GM21529 (cell line): Measurements from ENCODE around the gene BAZ1A.

ENCODE experiments used
- ATAC-seq: cut with Tn5 transposase; IDR thresholded peaks from one replicate; pipeline ENCODE4 v1.9.1; 2021; ENCODE audit not compliant: unreplicated experiment

Gene BAZ1A

DNA sequence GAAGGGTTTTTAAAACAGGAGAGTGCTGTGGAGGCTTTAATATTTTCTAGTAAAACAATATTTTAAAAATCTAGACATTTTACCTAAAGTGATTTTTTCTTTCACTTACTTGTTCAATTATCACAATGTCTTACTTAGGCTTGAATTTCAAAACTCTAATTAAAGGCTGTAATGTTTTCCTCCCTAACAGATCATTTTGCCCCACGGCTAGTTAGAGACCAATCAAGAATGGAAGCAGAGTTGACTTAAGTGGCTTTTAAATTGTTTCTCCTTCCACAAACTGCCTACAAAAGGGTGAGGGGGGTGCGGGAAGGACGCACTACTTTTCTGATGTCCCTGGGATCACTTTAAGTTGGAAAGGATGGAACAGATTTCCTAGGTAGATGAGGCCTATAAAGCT is 151.3 kb downstream of the BAZ1A start:
- no peak for ATAC-seq

DNA sequence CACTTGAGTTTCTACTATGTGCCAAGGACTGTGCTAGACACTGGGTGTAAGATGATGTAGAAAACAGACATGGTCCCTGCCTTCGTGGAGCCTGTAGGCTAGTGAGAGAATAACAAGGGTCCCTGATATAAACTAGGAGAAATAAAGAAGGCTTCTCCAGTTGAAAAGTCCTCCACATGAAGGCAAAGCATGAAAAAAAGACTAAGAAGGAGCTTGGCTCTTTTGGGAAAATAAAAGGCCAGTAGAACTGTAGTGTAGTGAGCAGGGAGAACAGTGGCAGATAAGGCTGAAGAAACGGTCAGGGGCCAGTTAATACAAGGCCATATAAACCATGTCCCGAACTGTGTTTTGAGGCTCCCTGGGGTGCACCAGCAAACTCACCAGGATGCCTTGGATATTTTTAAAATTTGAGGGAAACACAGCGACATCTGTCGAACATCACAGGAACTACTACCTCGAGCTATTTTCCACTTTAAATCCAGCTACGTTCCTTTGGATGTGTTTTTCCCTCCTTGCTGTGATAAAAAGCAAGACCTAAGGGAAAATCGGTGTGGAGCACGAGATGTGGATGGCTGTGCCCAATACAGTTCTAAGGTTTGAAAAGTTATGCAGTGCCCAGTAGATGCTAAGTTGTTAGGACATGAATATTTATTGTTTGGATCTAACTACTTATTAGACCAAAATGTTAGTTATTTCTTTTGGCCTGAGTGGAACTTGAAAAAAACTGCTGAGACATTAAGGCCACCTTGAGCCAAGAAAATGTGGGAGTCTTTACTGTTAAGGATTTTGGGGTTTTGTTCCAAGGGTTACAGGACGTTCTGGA is 152.2 kb downstream of the BAZ1A start:
- no peak for ATAC-seq

DNA sequence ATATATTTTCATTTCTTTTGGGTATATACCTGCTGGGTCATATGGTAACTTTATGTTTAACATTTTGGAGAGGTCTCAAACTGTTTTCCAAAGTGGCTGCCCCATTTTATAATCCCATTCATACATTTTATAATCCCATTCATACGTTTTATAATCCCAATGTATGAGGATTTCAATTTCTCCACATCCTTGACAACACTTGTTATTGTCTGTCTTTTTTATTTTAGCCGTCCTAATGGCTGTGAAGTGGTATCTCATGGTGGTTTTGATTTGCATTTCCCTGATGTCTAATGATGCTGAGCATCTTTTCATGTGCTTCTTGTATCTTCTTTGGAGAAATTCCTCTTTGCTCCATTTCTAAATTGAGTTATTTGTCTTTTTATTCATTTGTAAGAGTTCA is 154.0 kb downstream of the BAZ1A start:
- ATAC-seq = no peak

DNA sequence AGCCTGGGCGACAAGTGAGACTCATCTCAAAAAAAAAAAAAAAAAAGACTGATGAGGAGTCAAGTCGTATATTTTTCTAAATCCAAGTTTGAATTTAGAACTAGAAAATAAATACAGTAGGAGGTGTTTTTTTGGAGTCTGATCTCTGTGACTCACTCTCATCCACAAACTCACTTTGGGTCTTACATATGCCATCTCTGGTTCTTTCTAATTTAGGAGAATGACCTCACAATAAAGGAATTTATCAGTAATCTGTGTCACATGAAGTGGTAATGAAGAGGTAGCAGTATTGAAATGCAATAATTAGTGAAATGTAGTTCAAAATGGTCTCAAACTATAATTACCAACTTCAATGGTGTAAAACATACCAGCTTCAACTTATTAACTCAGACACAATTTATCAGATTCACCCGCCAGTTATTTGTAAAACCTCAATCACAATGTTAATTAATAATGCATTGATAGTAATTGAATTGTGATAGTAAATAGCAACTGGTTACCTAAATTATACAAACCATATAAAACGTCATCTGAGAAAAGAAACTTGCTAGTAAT is 156.3 kb downstream of the BAZ1A start:
- no peak for ATAC-seq

DNA sequence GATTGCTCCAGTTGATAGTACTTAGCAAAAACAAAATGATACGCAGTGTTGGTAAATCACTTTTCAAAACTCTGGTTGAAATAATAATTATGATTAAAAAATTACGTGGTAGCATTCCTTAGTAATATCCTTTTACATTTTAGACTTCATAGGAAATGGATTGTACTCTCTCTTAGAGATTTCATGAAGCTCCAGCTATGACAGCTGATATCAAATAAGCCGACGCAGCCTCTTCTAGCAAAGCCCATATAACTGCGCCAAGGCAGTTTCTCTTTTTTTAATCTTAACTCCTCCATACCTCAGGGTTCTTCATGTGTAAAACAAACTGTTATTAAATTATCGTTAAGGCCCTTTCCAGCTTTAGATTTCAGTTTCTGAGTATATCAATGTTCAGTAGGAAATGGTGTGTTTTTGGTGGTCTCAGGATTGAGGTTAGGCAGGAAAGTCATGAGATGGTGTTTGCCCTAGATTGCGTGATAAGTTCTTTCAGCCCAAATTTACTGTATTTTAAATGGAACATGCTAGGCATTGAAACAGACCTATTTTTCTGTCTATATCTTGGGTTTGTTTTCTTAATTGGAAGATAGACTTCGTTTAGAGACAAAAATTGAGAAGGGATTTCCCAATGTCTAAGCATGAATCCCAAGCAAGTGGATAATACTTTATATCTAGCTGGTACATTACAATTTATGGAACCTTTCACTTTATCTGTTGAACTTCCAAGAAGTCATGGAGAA is 159.9 kb downstream of the BAZ1A start:
- ATAC-seq = no peak

DNA sequence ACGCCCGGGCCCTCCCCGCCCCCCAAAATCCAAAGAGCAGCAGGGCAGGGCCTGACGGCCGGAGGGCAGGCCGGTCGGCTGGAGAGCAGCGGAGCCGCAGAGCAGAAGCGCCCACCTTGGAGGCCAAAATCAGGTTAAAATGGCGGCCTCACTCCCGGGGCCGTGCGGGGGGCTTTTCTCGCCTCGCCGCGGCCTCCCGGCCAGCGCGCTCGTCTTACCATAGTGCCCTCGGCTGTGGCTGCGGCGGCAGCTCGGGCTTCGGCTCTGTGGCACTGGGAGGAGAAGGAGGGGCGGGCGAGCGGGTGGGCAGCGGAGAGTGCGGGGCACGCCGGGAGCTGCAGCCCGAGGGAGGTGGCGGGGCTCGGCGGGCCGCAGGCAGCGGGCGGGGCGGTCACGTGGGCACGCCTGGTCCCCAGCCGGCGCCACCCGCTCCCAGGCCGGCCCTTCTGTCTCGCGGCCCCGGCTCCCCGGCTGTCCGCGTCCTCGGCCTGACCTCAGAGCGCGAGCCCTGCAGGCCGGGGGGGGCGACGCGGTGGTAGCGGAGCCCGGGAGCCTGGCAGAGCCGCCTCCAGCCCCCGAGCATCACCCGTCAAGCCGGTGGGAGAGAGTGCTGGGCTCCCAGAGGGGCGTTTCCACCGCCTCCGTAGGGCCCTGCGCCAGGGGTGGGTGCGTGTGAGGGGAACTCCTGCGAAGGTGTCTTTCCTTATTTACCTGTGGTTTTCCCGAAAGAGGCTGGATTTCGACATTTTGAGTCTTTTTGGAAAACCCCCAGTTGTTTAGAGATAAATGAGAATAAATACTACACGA is 160.6 kb downstream of the BAZ1A start, which contains the start of gene CFL2:
TSS of gene CFL2 (minus strand) at position 274 of the 807 bp plus-strand sequence. CDS start at position 221, 53 bp downstream.
- ATAC-seq = peak; percentile 85

DNA sequence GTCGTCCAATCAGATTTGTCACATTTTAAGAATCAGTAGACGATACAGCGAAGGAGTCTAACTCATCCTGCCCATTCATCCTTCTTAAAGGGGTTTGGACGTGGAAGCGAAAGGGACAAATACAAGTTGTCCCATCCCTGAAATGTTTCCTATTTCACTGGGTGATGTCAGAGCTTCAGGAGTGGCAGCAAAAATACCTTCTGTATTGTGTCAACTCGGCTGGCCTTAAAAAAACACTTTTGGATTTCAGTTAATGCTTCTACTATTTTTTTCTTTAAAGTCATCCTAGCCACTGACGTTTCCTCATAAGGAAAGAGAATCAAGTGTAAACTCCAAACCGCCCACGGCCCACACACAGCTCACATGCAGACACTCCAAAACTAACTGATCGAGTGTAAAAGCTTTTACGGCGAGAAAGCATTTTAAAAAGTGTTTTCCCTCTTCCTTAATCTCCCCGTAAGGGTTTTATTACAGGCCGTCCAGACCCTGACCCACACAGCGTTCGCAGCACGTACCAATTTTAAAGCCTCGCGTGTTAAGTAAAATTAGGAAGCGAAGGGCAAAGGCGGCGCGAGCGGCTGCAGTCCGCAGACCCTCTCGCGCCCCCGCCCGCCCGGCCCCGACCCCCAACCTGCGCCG is 161.4 kb downstream of the BAZ1A start:
- peak; percentile 10 for ATAC-seq

DNA sequence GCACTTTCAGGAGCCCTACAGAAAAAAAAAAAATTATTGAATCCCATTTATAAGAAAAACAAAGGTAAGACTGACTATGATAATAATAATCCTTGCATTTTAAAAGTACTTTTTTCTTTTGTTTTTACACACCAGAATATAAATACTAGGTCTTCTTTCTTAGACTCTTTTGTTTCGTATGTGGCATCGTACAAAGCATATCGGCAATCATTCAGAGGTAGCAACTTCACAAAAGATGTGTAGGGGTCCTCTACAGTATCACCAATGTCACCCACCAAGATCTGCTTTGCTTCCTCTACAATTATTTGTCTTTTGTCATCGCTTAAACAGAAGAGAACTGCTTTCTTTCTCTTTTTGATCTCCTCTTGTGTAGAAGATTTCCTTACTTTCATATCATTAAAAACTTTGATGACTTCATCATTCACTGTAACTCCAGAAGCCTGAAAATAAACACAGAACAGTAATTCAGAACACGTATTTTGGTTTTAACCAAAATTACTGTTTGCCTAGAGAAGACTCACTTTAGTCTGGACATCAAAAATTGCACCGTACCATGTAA is 162.0 kb downstream of the BAZ1A start:
- no peak for ATAC-seq

DNA sequence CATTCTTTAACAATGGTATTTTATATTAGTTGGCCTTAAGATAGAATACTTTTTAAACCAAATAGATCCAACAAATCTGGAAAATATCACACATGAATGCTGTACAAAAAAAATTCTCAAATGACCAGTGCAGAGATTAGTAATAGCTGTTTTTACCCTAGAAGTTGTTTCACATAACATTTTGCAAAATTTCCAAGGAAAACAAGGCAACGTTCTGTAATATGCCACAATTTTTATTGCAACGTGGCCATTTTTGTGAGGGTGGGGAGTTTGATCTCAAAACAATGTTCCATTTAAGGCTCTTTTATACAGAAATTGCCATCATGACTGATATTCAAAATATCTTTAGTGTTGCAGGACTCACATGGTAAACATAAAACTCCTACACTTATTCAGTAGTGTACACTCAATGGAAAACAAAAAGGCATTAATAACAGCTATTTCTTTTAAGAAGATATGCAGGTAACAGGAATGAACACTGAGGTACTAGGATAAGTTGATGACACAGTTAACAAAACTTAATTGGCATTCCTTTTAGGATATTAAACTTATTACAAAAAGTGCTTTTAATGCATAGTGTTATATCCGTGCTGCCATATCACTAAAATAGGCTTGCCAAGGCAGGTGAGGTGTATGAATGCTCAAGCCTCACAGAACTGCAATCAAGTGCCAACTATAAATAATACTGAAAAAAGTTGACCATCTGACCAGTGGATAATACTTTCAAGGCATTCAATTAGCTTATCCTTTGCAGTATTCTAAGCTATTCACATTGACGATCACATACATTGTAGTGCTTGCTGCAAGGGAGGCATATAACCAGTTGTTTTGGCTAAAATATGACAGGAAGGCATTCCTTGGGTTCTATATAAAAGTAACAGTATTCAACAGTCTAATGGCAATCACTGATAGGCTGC is 163.1 kb downstream of the BAZ1A start:
- ATAC-seq = no peak

DNA sequence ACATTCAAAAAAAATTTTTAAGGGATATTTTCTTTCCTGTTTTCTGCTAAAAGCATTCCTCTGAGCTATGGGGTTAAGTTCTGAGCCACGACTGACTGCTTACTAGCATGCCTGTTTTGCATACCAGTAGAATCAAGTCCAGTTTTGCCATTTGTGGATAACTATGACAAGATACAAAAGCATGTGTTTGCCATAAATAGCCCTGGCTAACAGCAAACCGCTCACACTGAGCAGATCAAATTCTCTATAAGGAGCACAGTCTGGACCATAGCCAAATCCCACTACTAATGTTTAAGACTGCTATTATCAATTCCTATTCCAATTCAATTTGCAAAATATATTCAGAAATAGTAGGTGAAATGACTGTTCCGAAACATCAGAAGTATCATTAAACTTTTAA is 164.0 kb downstream of the BAZ1A start:
- ATAC-seq = peak; percentile 55

DNA sequence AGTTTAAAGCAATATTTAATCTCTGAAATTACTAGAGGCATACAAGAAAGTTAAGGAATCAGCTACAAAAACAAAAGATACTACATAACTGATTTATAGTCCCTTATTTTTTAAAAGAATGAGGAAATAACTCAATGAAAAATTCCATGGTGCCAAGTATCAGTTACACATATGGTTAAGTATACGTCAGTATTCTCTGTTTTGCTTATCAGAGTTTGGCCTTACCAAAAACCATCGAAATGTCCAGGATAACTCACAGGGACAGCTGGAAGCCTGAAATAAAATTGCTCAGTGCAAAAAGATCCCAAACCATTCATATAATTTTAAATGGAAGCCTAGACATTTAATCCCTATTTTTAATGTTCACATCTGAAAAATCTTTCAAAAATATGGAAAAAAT is 164.4 kb downstream of the BAZ1A start:
- ATAC-seq = no peak

DNA sequence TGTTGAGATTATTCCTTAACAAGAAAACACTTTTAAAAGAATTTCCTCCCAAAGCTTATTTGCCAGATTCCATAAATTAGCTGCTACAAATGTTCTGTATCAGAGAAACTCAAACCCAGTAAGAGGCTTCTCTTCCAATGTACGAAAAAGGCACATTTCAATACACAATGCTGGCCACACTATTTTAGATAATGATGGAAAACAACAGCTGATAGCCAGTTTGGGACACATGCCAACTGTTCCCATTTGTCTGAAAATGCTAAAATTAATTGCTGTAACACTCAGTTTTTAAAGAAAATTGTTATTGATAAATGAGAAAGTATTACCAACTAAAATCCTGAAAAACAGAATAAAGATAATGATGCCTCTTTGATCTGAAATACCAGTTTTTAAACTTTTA is 165.2 kb downstream of the BAZ1A start:
- no peak for ATAC-seq

DNA sequence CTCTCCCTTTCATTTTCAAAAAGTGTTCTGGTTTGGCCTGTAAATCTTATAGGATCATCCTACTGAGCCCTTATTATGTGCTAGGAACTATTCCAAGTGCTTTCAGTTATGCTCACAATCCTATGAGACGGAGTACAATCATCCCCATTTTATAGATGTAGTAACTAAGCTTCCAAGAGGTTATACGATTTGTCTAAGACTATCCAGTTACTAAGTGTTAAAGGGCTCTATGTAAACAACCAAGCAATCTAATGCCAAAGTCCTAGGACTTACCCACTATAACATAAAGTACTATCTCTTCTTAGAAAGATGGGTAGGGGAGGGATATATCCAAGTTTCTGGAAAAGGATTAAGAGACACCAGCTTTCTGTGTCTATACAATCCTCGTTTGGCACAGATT is 167.4 kb downstream of the BAZ1A start:
- no peak for ATAC-seq
